ENCODE measurements around the gene RIC1.
"Not testable (repeated sequence)": the region's sequence is repeated elsewhere in the genome, so short reads cannot be mapped to it uniquely, and the experiment has no call there.

- not testable (repeated sequence) for TF ChIP-seq CTCF, POLR2A (IDR thresholded peaks at IDR 0.05)
These were observed 88.5 kb downstream of the RIC1 start for GRCh38 chr9:5717434-5717833.

Measured in prostate gland (tissue), 2 donors.